K562 (cell line): Measurements from ENCODE around the gene HMCN2. TPM values are rescaled to one million over a fixed set of nuclear protein-coding genes. Genes with fewer than 3 reads are reported as not detected.
A peak's percentile ranks its signal among the peaks of the same experiment; 100 is the strongest.

Experiments used
- ATF1 ChIP-seq, 2 experiments: fragments of 450-650 bp in 1 of 2; IDR thresholded peaks; 2 replicates each; pipeline ENCODE4 v1.6.1; 2016; ENCODE audit warnings: missing compliant biosample characterization in 1 of 2, missing genetic modification characterization in 1 of 2
- BHLHE40 ChIP-seq: IDR thresholded peaks from 2 replicates; pipeline ENCODE4 v1.6.1; 2011; ENCODE audit warnings: low read length, improper control_type of control experiment
- CHD1 ChIP-seq: fragments of 200-600 bp; sonication (generic); IDR thresholded peaks from one replicate; pipeline ENCODE4 v1.6.1; 2012; ENCODE audit warnings: mild to moderate bottlenecking, moderate library complexity, low read length, inconsistent platforms
- CREM ChIP-seq: IDR thresholded peaks from 2 replicates; pipeline ENCODE4 v1.6.1; 2014; ENCODE audit warnings: antibody characterized with exemption, low read depth
- EGR1 ChIP-seq: fragments of 450-650 bp; conservative IDR thresholded peaks from 2 replicates; pipeline ENCODE4 v1.6.1; 2017; ENCODE audit warnings: mild to moderate bottlenecking
- GATA2 ChIP-seq: sonication (generic); formaldehyde crosslinking; IDR thresholded peaks from 2 replicates; pipeline ENCODE4 v1.4.0; 2020; ENCODE audit warnings: mild to moderate bottlenecking, missing genetic modification reagents
- GTF2F1 ChIP-seq: IDR thresholded peaks from 2 replicates; pipeline ENCODE4 v1.6.1; 2011; ENCODE audit warnings: low read depth, low read length, improper control_type of control experiment
- KHSRP ChIP-seq: fragments of 450-650 bp; IDR thresholded peaks from 2 replicates; pipeline ENCODE4 v1.6.1; 2017
- NFIC ChIP-seq: fragments of 450-650 bp; IDR thresholded peaks from 2 replicates; pipeline ENCODE4 v1.6.1; 2017; ENCODE audit warnings: mild to moderate bottlenecking, inconsistent platforms
- NFIX ChIP-seq: fragments of 250-450 bp; sonication (Bioruptor Pico); IDR thresholded peaks from 2 replicates; pipeline ENCODE4 v1.4.0; 2020; ENCODE audit warnings: low read depth, mild to moderate bottlenecking, moderate library complexity
- NRF1 ChIP-seq, 2 experiments: fragments of 450-650 bp; IDR thresholded peaks in 1 of 2; conservative IDR thresholded peaks in 1 of 2; 2 replicates each; pipeline ENCODE4 v1.6.1; 2014; ENCODE audit warnings: mild to moderate bottlenecking in 2 of 2
- PCBP2 ChIP-seq: fragments of 200-400 bp; formaldehyde crosslinking; IDR thresholded peaks from 2 replicates; pipeline ENCODE4 v1.6.1; 2018; ENCODE audit warnings: low read length, low read depth, mild to moderate bottlenecking, moderate library complexity; ENCODE audit not compliant: poor library complexity, severe bottlenecking
- PHB2 ChIP-seq: fragments of 450-650 bp; IDR thresholded peaks from 2 replicates; pipeline ENCODE4 v1.6.1; 2017; ENCODE audit warnings: low read depth
- SAFB2 ChIP-seq: fragments of 200-400 bp; formaldehyde crosslinking; IDR thresholded peaks from 2 replicates; pipeline ENCODE4 v1.6.1; 2018; ENCODE audit warnings: borderline replicate concordance, low read length, low read depth, moderate library complexity; ENCODE audit not compliant: severe bottlenecking
- SMAD4 ChIP-seq: fragments of 250-450 bp; sonication (Bioruptor Pico); conservative IDR thresholded peaks from 2 replicates; pipeline ENCODE4 v1.8.0; 2021; ENCODE audit warnings: inconsistent platforms, mild to moderate bottlenecking, moderate library complexity
- TAL1 ChIP-seq: fragments of 450-650 bp; IDR thresholded peaks from 2 replicates; pipeline ENCODE4 v1.6.1; 2016; ENCODE audit warnings: mild to moderate bottlenecking
- TCF15 ChIP-seq: fragments of 250-450 bp; sonication (Bioruptor Pico); IDR thresholded peaks from 2 replicates; pipeline ENCODE4 v1.8.0; 2022; ENCODE audit warnings: moderate library complexity, mild to moderate bottlenecking, inconsistent platforms
- TCF3 ChIP-seq: sonication (generic); formaldehyde crosslinking; IDR thresholded peaks from 2 replicates; pipeline ENCODE4 v1.4.0; 2020; ENCODE audit warnings: mild to moderate bottlenecking, missing genetic modification reagents
- TCFL5 ChIP-seq: fragments of 250-450 bp; sonication (Bioruptor Pico); conservative IDR thresholded peaks from 2 replicates; pipeline ENCODE4 v1.6.1; 2021; ENCODE audit warnings: mild to moderate bottlenecking, moderate library complexity, matching md5 sums
- TEAD1 ChIP-seq, 2 experiments: fragments of 450-650 bp in 1 of 2; sonication (generic) in 1 of 2; formaldehyde crosslinking; IDR thresholded peaks; 2 replicates each; pipeline versions ENCODE4 v1.4.0 to v1.8.0; 2020 to 2022; ENCODE audit warnings: mild to moderate bottlenecking in 2 of 2, missing genetic modification reagents in 1 of 2
- ZKSCAN1 ChIP-seq: fragments of 150-350 bp; IDR thresholded peaks from 2 replicates; pipeline ENCODE4 v1.6.1; 2016; ENCODE audit warnings: low read depth, low read length
- ZNF143 ChIP-seq: sonication (generic); formaldehyde crosslinking; IDR thresholded peaks from 2 replicates; pipeline ENCODE4 v1.9.0; 2022; ENCODE audit warnings: mild to moderate bottlenecking, missing genetic modification reagents
- ZNF384 ChIP-seq: IDR thresholded peaks from 2 replicates; pipeline ENCODE4 v1.6.1; 2012; ENCODE audit warnings: low read depth, low read length, improper control_type of control experiment
- ZNF764 ChIP-seq: fragments of 250-450 bp; sonication (Bioruptor Pico); IDR thresholded peaks from 2 replicates; pipeline ENCODE4 v1.4.0; 2020; ENCODE audit warnings: low read depth, mild to moderate bottlenecking, moderate library complexity
- polyA plus RNA-seq, 8 experiments: library from polyadenylated mRNA; depleted of rRNA in 4 of 8; stranded (reverse) in 5 of 8; unstranded in 3 of 8; fragments of >200 nt; fragmentation: Nextera tagmentation in 2 of 8; fragmentation: Illumina TruSeq in 1 of 8; extraction: Ambion mirVana in 2 of 8; extraction: Trizol in 1 of 8; gene quantifications; 2 replicates each; pipeline versions ENCODE4 v1.2.1 to v1.2.3, GENCODE V29; 2011 to 2014; ENCODE audit warnings: inconsistent platforms in 1 of 8, missing spikeins in 1 of 8
- total RNA-seq, 7 experiments: library from RNA; depleted of rRNA in 6 of 7; stranded (reverse); fragments of >200 nt in 6 of 7; fragmentation: Illumina TruSeq in 2 of 7; extraction: Trizol in 2 of 7; gene quantifications; 2 replicates each; pipeline versions ENCODE4 v1.2.1 to v1.2.3, GENCODE V29; 2011 to 2021; ENCODE audit warnings: low replicate concordance in 1 of 7
- TF ChIP-seq, protein P1 (sequence below): IDR thresholded peaks from 2 replicates; pipeline ENCODE4 v1.6.1; 2011; ENCODE audit not compliant: insufficient read length; ENCODE audit errors: extremely low read depth
- TF ChIP-seq, protein P2 (sequence below): sonication (generic); formaldehyde crosslinking; IDR thresholded peaks from 2 replicates; pipeline ENCODE4 v1.9.0; 2022; ENCODE audit warnings: mild to moderate bottlenecking, missing genetic modification reagents
- TF ChIP-seq, protein P3 (sequence below): sonication (generic); formaldehyde crosslinking; IDR thresholded peaks from 2 replicates; pipeline ENCODE4 v1.8.0; 2022; ENCODE audit warnings: missing genetic modification reagents, mild to moderate bottlenecking, borderline replicate concordance

Gene HMCN2
- total and polyA plus RNA-seq, 9 of the 15 experiments (the other 6 are each of a cell fraction or from before 2014, with no cell fraction given): 0.01 TPM; not detected in 8

- TF ChIP-seq NRF1 (conservative IDR thresholded peaks at IDR 0.05 in 1 of 2, IDR thresholded peaks at IDR 0.05 in 1 of 2): peak; percentile 41 to 62; a peak in 2 of 4 replicates
- no peak for TF ChIP-seq TCF15
- TF ChIP-seq PHB2: no peak
- TF ChIP-seq SMAD4: peak; percentile 78; the same call in 1 of the 2 replicates
- TF ChIP-seq CHD1: no peak
- TF ChIP-seq TCFL5: no peak
- TF ChIP-seq CREM: 0 out of 2 replicates have a peak, but pooled peaks have one; percentile 24
- TF ChIP-seq ZNF384: no peak
- TF ChIP-seq ZNF143: no peak
- no peak for TF ChIP-seq ATF1 (CRISPR knock-in tag; IDR thresholded peaks at IDR 0.05)
- TF ChIP-seq ATF1 (tag; IDR thresholded peaks at IDR 0.05): peak; percentile 68
- TF ChIP-seq, protein P1, sequence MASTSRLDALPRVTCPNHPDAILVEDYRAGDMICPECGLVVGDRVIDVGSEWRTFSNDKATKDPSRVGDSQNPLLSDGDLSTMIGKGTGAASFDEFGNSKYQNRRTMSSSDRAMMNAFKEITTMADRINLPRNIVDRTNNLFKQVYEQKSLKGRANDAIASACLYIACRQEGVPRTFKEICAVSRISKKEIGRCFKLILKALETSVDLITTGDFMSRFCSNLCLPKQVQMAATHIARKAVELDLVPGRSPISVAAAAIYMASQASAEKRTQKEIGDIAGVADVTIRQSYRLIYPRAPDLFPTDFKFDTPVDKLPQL: no peak
- TF ChIP-seq, protein P2, sequence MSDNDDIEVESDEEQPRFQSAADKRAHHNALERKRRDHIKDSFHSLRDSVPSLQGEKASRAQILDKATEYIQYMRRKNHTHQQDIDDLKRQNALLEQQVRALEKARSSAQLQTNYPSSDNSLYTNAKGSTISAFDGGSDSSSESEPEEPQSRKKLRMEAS (CRISPR knock-in tag): 0 out of 2 replicates have a peak, but pooled peaks have one; percentile 18
- TF ChIP-seq TAL1: peak; percentile 47
- TF ChIP-seq, protein P3, sequence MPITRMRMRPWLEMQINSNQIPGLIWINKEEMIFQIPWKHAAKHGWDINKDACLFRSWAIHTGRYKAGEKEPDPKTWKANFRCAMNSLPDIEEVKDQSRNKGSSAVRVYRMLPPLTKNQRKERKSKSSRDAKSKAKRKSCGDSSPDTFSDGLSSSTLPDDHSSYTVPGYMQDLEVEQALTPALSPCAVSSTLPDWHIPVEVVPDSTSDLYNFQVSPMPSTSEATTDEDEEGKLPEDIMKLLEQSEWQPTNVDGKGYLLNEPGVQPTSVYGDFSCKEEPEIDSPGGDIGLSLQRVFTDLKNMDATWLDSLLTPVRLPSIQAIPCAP (CRISPR knock-in tag): no peak
- peak; percentile 66; the same call in 1 of the 2 replicates for TF ChIP-seq ZKSCAN1
- TF ChIP-seq GATA2: 0 out of 2 replicates have a peak, but pooled peaks have one; percentile 30
- TF ChIP-seq EGR1: no peak
- no peak for TF ChIP-seq KHSRP
- TF ChIP-seq PCBP2: no peak
- no peak for TF ChIP-seq ZNF764 (CRISPR knock-in tag)
- no peak for TF ChIP-seq TEAD1 (CRISPR knock-in tag; IDR thresholded peaks at IDR 0.05)
- TF ChIP-seq BHLHE40: peak; percentile 18; the same call in 1 of the 2 replicates
- TF ChIP-seq TCF3 (CRISPR knock-in tag): peak; percentile 84
- peak; percentile 53 for TF ChIP-seq NFIC
- no peak for TF ChIP-seq GTF2F1
- no peak for TF ChIP-seq SAFB2
- TF ChIP-seq NFIX (CRISPR knock-in tag): no peak
Observed at GRCh38 chr9:130320723-130321481, 55.3 kb downstream of the HMCN2 start (continued).
